KMS-11 (cell line): ENCODE results near the gene SIL1.

ENCODE experiments used
- H2AFZ ChIP-seq: fragments of 200-600 bp; sonication (generic); 2 replicates; pipeline ENCODE4 v1.6.1; 2016; ENCODE audit warnings: antibody characterized with exemption, mixed run types, low read depth
- H3K27ac ChIP-seq: fragments of 200-600 bp; sonication (generic); 2 replicates; pipeline ENCODE4 v1.6.1; 2016; ENCODE audit warnings: mild to moderate bottlenecking, mixed run types
- H3K27me3 ChIP-seq: fragments of 200-600 bp; sonication (generic); 2 replicates; pipeline ENCODE4 v1.6.1; 2017; ENCODE audit warnings: mild to moderate bottlenecking, low read depth, mixed run types, moderate library complexity; ENCODE audit not compliant: insufficient read depth
- H3K36me3 ChIP-seq: fragments of 200-600 bp; sonication (generic); 2 replicates; pipeline ENCODE4 v1.6.1; 2017; ENCODE audit warnings: mild to moderate bottlenecking, mixed run types; ENCODE audit not compliant: insufficient read depth
- H3K4me1 ChIP-seq: fragments of 200-600 bp; sonication (generic); 2 replicates; pipeline ENCODE4 v1.6.1; 2016; ENCODE audit warnings: mild to moderate bottlenecking, low read depth, mixed run types; ENCODE audit not compliant: poor library complexity, severe bottlenecking
- H3K4me2 ChIP-seq: fragments of 200-600 bp; sonication (generic); 2 replicates; pipeline ENCODE4 v1.7.0; 2016; ENCODE audit warnings: mild to moderate bottlenecking, mixed run types
- H3K4me3 ChIP-seq: fragments of 200-600 bp; sonication (generic); IDR thresholded peaks from 2 replicates; pipeline ENCODE4 v1.6.1; 2017; ENCODE audit warnings: low read depth, low read length, mixed read lengths; ENCODE audit not compliant: insufficient read depth
- H3K79me2 ChIP-seq: fragments of 200-600 bp; sonication (generic); 2 replicates; pipeline ENCODE4 v1.6.1; 2016; ENCODE audit warnings: low read depth, mixed run types; ENCODE audit not compliant: insufficient read depth
- H3K9ac ChIP-seq: fragments of 200-600 bp; sonication (generic); 2 replicates; pipeline ENCODE4 v1.6.1; 2016; ENCODE audit warnings: mild to moderate bottlenecking, mixed run types
- H4K20me1 ChIP-seq: fragments of 200-600 bp; sonication (generic); 2 replicates; pipeline ENCODE4 v1.6.1; 2016; ENCODE audit warnings: mild to moderate bottlenecking, mixed run types; ENCODE audit not compliant: insufficient read depth
- CTCF ChIP-seq: fragments of 200-600 bp; sonication (generic); conservative IDR thresholded peaks from 2 replicates; pipeline ENCODE4 v1.6.1; 2017; ENCODE audit warnings: low read depth, mild to moderate bottlenecking, antibody characterized with exemption, low read length, moderate library complexity, mixed read lengths

Gene SIL1

DNA sequence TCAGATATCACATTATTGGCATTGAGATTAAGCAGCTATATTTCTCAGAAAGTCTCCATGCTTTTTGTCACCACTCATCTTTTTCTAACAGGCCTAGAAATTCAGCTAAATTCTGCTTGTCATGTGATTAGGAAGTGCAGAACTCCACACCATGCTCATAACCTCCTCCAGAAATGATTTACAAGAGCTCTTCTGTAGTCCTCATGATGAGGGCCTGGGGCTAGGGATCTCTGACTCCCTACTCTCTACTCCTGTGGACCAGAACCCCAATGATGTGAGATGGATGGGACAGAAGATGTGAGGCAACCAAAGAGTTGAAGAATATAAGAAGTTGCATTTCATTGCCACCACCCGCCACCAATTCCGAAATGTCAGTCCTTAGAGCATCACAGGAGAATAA, 16.5 kb upstream of the SIL1 start:
- Histone ChIP-seq H4K20me1 (no peaks in the 10 kb centered on the region), H3K9ac (no peak overlapping the region), H3K4me3 (no peak overlapping the region), H3K27me3 (no peaks in the 10 kb centered on the region), H3K79me2 (no peaks in the 10 kb centered on the region), H3K27ac (no peak overlapping the region), H3K4me2 (no peak overlapping the region), H3K36me3 (no peaks in the 10 kb centered on the region), H2AFZ (no peak overlapping the region), H3K4me1 (no peaks in the 10 kb centered on the region)
- TF ChIP-seq CTCF, result no peak

- Histone ChIP-seq H3K4me3 (no peak overlapping the region), H3K36me3 (no peaks in the 10 kb centered on the region), H4K20me1 (no peaks in the 10 kb centered on the region), H3K79me2 (no peaks in the 10 kb centered on the region), H3K4me1 (no peaks in the 10 kb centered on the region), H2AFZ (no peak overlapping the region), H3K27ac (no peak overlapping the region), H3K4me2 (no peak overlapping the region), H3K9ac (no peak overlapping the region), H3K27me3 (no peaks in the 10 kb centered on the region)
- no peak for TF ChIP-seq CTCF
Measured at GRCh38 chr5:139212906-139213305, 14.7 kb upstream of the SIL1 start.

DNA sequence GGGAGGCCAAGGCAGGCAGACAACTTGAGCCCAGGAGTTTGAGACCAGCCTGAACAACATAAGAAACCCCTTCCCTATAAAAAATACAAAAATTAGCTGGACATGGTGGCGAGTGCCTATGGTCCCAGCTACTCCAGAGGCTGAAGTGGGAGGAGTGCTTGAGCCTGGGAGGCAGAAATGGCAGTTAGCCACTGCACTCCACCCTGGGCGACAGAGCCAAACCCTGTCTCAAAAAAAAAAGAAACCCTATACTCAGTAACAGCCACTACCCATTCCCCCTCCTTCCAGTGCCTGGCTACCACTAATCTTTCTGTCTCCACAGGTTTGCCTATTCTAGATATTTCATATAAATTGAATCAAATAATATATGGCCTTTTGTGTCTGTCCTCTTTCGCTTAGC, 14.3 kb upstream of the SIL1 start:
- no peaks in the 10 kb centered on the region for H3K36me3 ChIP-seq

GRCh38 chr5:139210585-139210984, 12.4 kb upstream of the SIL1 start:
- Histone ChIP-seq H3K36me3 (no peaks in the 10 kb centered on the region), H2AFZ (no peak overlapping the region), H3K79me2 (no peaks in the 10 kb centered on the region), H3K27ac (no peak overlapping the region), H4K20me1 (no peaks in the 10 kb centered on the region), H3K4me3 (no peak overlapping the region), H3K4me2 (no peak overlapping the region), H3K9ac (no peak overlapping the region), H3K4me1 (no peaks in the 10 kb centered on the region), H3K27me3 (no peaks in the 10 kb centered on the region)
- TF ChIP-seq CTCF, result no peak

More for the DNA sequence above, 14.3 kb upstream of the SIL1 start:
- Histone ChIP-seq H3K27ac (no peak overlapping the region), H3K27me3 (no peaks in the 10 kb centered on the region), H3K9ac (no peak overlapping the region), H3K4me2 (no peak overlapping the region), H4K20me1 (no peaks in the 10 kb centered on the region), H3K4me1 (no peaks in the 10 kb centered on the region), H2AFZ (no peak overlapping the region), H3K79me2 (no peaks in the 10 kb centered on the region), H3K4me3 (no peak overlapping the region)
- TF ChIP-seq CTCF, result no peak
